K562 (cell line): Measurements from ENCODE around the gene CLEC4A. TPM values are rescaled to one million over a fixed set of nuclear protein-coding genes. Genes with fewer than 3 reads are reported as not detected.

Experiments
- ATAC-seq: fragments of 200-7000 bp; cut with Tn5 transposase; 3 replicates; pipeline ENCODE4 v1.9.1; 2020; ENCODE audit warnings: moderate library complexity
- BruUV-seq: library from RNA; stranded (reverse); fragments of 400-500 nt; replicated peaks from 2 replicates; lab custom pipeline; 2021; lab: Mats Ljungman, UMichigan
- CTCF ChIA-PET: fragments of 300-600 bp; formaldehyde crosslinking; extraction: SDS; loops from one replicate; lab custom pipeline; 2021; ENCODE audit warnings: low intra/inter-chr PET ratio; lab: Yijun Ruan, JAX
- POLR2A ChIA-PET: fragments of 300-600, 350-650 bp; sonication (Branson Sonifier 250); formaldehyde crosslinking; extraction: SDS; loops from one replicate; lab custom pipeline; 2021; ENCODE audit warnings: antibody characterized with exemption, inconsistent platforms; lab: Yijun Ruan, JAX
- DNase-seq, 4 experiments: peaks; one replicate each; pipeline versions ENCODE4 v3.0.0 to v3.0.0-alpha.2; 2011 to 2018; ENCODE audit warnings: low spot score in 3 of 4, mixed read lengths in 3 of 4; ENCODE audit errors: extremely low read depth in 1 of 4
- FAIRE-seq: peaks from 2 replicates; lab custom pipeline; 2011; peaks lifted over from hg19 to GRCh38; lab: Jason Lieb, UNC
- H2AFZ ChIP-seq: 2 replicates; pipeline ENCODE4 v1.6.0; 2011; ENCODE audit warnings: low read depth, low read length, control low read depth, inconsistent platforms
- H3K27ac ChIP-seq: fragments of 200-600 bp; 3 replicates; pipeline ENCODE4 v1.8.0; 2011; ENCODE audit warnings: low read depth, mild to moderate bottlenecking, control low read depth, inconsistent platforms, low read length, moderate library complexity, mixed read lengths; ENCODE audit errors: extremely low read depth
- H3K27me3 ChIP-seq, 2 experiments: fragments of 300-600 bp in 1 of 2; 2 replicates in 1 of 2; 3 replicates in 1 of 2; pipeline versions ENCODE4 v1.6.0 to v1.8.0; 2011; ENCODE audit warnings: inconsistent platforms in 2 of 2, low read length in 2 of 2, mild to moderate bottlenecking in 1 of 2, mixed read lengths in 1 of 2, moderate library complexity in 1 of 2; ENCODE audit not compliant: control insufficient read depth in 2 of 2, insufficient read depth in 2 of 2
- H3K36me3 ChIP-seq: fragments of 300-600 bp; 3 replicates; pipeline ENCODE4 v1.8.0; 2011; ENCODE audit warnings: mild to moderate bottlenecking, low read length, inconsistent platforms; ENCODE audit not compliant: control insufficient read depth, insufficient read depth
- H3K4me1 ChIP-seq, 2 experiments: fragments of 200-600 bp in 1 of 2; replicated peaks in 1 of 2; 2 replicates in 1 of 2; 3 replicates in 1 of 2; pipeline versions ENCODE4 v1.5.1 to v1.8.0; 2011; ENCODE audit warnings: inconsistent platforms in 2 of 2, low read length in 2 of 2, mild to moderate bottlenecking in 1 of 2, mixed read lengths in 1 of 2, moderate library complexity in 1 of 2; ENCODE audit not compliant: control insufficient read depth in 2 of 2, insufficient read depth in 2 of 2
- H3K4me2 ChIP-seq: 2 replicates; pipeline ENCODE4 v1.6.1; 2011; ENCODE audit warnings: low read length, control low read depth, inconsistent platforms, mixed read lengths; ENCODE audit not compliant: insufficient read depth
- H3K4me3 ChIP-seq: fragments of 200-600 bp; sonication (generic), shearing (Covaris generic); 2 replicates; pipeline ENCODE4 v1.5.1; 2016; ENCODE audit warnings: control low read depth, inconsistent platforms
- H3K79me2 ChIP-seq: fragments of 200-600 bp; 3 replicates; pipeline ENCODE4 v1.8.0; 2011; ENCODE audit warnings: low read length, inconsistent platforms; ENCODE audit not compliant: control insufficient read depth, insufficient read depth
- H3K9ac ChIP-seq, 2 experiments: 2 replicates each; pipeline versions ENCODE4 v1.6.0 to v1.6.1; 2011; ENCODE audit warnings: low read depth in 2 of 2, low read length in 2 of 2, control low read depth in 1 of 2, inconsistent platforms in 1 of 2, mild to moderate bottlenecking in 1 of 2, mixed read lengths in 1 of 2; ENCODE audit not compliant: insufficient read depth in 1 of 2
- H3K9me1 ChIP-seq: one replicate; pipeline ENCODE4 v1.6.0; 2011; ENCODE audit warnings: inconsistent platforms, mild to moderate bottlenecking, low read length, moderate library complexity; ENCODE audit not compliant: control insufficient read depth, insufficient read depth
- H3K9me3 ChIP-seq: replicated peaks from 2 replicates; pipeline ENCODE4 v1.5.1; 2011; ENCODE audit warnings: low read depth, low read length, inconsistent platforms; ENCODE audit not compliant: control insufficient read depth, insufficient read depth
- H4K20me1 ChIP-seq: replicated peaks from 2 replicates; pipeline ENCODE4 v1.6.1; 2011; ENCODE audit warnings: low read length, inconsistent platforms, mixed read lengths; ENCODE audit not compliant: control insufficient read depth, insufficient read depth
- GATAD2B ChIP-seq: fragments of 450-650 bp; IDR thresholded peaks from 2 replicates; pipeline ENCODE4 v1.6.1; 2017; ENCODE audit warnings: mild to moderate bottlenecking, borderline replicate concordance
- MEF2D ChIP-seq: conservative IDR thresholded peaks from 2 replicates; pipeline ENCODE4 v1.6.1; 2016; ENCODE audit warnings: low read depth, missing genetic modification characterization, missing compliant biosample characterization
- PCBP2 ChIP-seq: fragments of 200-400 bp; formaldehyde crosslinking; IDR thresholded peaks from 2 replicates; pipeline ENCODE4 v1.6.1; 2018; ENCODE audit warnings: low read length, low read depth, mild to moderate bottlenecking, moderate library complexity; ENCODE audit not compliant: poor library complexity, severe bottlenecking
- PHTF2 ChIP-seq: fragments of 250-450 bp; sonication (Bioruptor Pico); IDR thresholded peaks from 2 replicates; pipeline ENCODE4 v1.5.0; 2021; ENCODE audit warnings: mild to moderate bottlenecking
- POLR3G ChIP-seq: IDR thresholded peaks from 2 replicates; pipeline ENCODE4 v1.6.1; 2011; ENCODE audit not compliant: insufficient read length, insufficient replicate concordance; ENCODE audit errors: extremely low read depth
- TRIM28 ChIP-seq: fragments of 450-650 bp; IDR thresholded peaks from 2 replicates; pipeline ENCODE4 v1.6.1; 2017
- ZNF79 ChIP-seq: fragments of 250-450 bp; sonication (Bioruptor Pico); IDR thresholded peaks from 2 replicates; pipeline ENCODE4 v1.4.0; 2020; ENCODE audit warnings: low read depth, mild to moderate bottlenecking, moderate library complexity
- WGBS: fragments of 100-300 bp; shearing (Covaris generic); methylation state at CpG from one replicate; pipeline ENCODE4 v1.1.6; 2016; ENCODE audit warnings: low coverage, mixed read lengths; ENCODE audit not compliant: insufficient coverage; ENCODE audit errors: missing lambda C conversion rate; 5-methylcytosine and 5-hydroxymethylcytosine counted together
- in situ Hi-C: fragments of 300-500 bp; cut with MboI; formaldehyde crosslinking; loops from 4 replicates; pipeline ENCODE4 v1.15.0; 2018; ENCODE audit warnings: inconsistent platforms, mixed read lengths
- intact Hi-C: fragments of 100-400 bp; cut with micrococcal nuclease; formaldehyde crosslinking; loops from 2 replicates; pipeline ENCODE4 v1.14.2; 2022
- polyA plus RNA-seq, 8 experiments: library from polyadenylated mRNA; depleted of rRNA in 4 of 8; stranded (reverse) in 5 of 8; unstranded in 3 of 8; fragments of >200 nt; fragmentation: Nextera tagmentation in 2 of 8; fragmentation: Illumina TruSeq in 1 of 8; extraction: Ambion mirVana in 2 of 8; extraction: Trizol in 1 of 8; gene quantifications; 2 replicates each; pipeline versions ENCODE4 v1.2.1 to v1.2.3, GENCODE V29; 2011 to 2014; ENCODE audit warnings: inconsistent platforms in 1 of 8, missing spikeins in 1 of 8
- total RNA-seq, 7 experiments: library from RNA; depleted of rRNA in 6 of 7; stranded (reverse); fragments of >200 nt in 6 of 7; fragmentation: Illumina TruSeq in 2 of 7; extraction: Trizol in 2 of 7; gene quantifications; 2 replicates each; pipeline versions ENCODE4 v1.2.1 to v1.2.3, GENCODE V29; 2011 to 2021; ENCODE audit warnings: low replicate concordance in 1 of 7
- TF ChIP-seq, protein P1 (sequence below): sonication (generic); formaldehyde crosslinking; IDR thresholded peaks from 2 replicates; pipeline ENCODE4 v1.8.0; 2023; ENCODE audit warnings: missing genetic modification reagents, mild to moderate bottlenecking, borderline replicate concordance

CLEC4A gene
- total and polyA plus RNA-seq, 9 of the 15 experiments (the other 6 are each of a cell fraction or from before 2014, with no cell fraction given) = 0.06 to 0.27 (median 0.18) TPM; not detected in 5

DNA sequence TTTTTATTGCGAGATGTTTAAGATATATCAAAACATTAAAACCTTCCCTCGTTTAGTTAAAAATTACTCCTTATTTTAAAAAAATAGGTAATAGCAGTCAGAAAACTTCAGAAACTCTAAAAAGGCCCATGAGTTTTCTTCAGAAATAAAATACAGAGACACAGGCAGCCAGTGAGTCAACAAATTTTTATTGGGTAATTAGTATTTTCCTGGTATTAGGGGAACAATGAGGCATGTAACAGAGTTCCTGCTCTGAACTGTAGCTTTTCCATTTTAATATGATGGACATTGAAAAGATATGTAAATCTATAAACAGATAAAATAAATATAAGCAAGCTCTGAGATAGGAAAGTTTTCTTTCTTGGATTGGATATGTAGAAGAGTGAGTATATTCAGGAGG is 33.0 kb downstream of the CLEC4A start:
- H3K9ac ChIP-seq = no peak overlapping the region
- no peaks in the 10 kb centered on the region for H3K27me3 ChIP-seq
- POLR2A ChIA-PET = no interaction called here
- H4K20me1 ChIP-seq = no peaks in the 10 kb centered on the region
- DNase-seq = no peak
- H3K79me2 ChIP-seq = no peaks in the 10 kb centered on the region
- in situ Hi-C loops (no loop called here), intact Hi-C loops (no loop called here)
- ATAC-seq = no peak
- peak overlapping the region; percentile 75 for H2AFZ ChIP-seq
- H3K36me3 ChIP-seq = no peaks in the 10 kb centered on the region
- H3K4me2 ChIP-seq = peak overlapping the region; percentile 30; the same call in 1 of the 2 replicates
- H3K27ac ChIP-seq = peak overlapping the region; percentile 60; the same call in 1 of the 3 replicates
- H3K9me3 ChIP-seq = no peaks in the 10 kb centered on the region
- WGBS = 30% methylated on average over 2 of the region's 2 CpGs
- BruUV-seq = no TSS peak
- FAIRE-seq = no peak
- H3K9me1 ChIP-seq = no peaks in the 10 kb centered on the region
- no peak for TF ChIP-seq ZNF79 (CRISPR knock-in tag)
- TF ChIP-seq MEF2D (tag) = no peak
- TF ChIP-seq GATAD2B = no peak
- no peak for TF ChIP-seq TRIM28
- no peak for TF ChIP-seq PCBP2
- TF ChIP-seq PHTF2 (CRISPR knock-in tag) = no peak
- TF ChIP-seq, protein P1, sequence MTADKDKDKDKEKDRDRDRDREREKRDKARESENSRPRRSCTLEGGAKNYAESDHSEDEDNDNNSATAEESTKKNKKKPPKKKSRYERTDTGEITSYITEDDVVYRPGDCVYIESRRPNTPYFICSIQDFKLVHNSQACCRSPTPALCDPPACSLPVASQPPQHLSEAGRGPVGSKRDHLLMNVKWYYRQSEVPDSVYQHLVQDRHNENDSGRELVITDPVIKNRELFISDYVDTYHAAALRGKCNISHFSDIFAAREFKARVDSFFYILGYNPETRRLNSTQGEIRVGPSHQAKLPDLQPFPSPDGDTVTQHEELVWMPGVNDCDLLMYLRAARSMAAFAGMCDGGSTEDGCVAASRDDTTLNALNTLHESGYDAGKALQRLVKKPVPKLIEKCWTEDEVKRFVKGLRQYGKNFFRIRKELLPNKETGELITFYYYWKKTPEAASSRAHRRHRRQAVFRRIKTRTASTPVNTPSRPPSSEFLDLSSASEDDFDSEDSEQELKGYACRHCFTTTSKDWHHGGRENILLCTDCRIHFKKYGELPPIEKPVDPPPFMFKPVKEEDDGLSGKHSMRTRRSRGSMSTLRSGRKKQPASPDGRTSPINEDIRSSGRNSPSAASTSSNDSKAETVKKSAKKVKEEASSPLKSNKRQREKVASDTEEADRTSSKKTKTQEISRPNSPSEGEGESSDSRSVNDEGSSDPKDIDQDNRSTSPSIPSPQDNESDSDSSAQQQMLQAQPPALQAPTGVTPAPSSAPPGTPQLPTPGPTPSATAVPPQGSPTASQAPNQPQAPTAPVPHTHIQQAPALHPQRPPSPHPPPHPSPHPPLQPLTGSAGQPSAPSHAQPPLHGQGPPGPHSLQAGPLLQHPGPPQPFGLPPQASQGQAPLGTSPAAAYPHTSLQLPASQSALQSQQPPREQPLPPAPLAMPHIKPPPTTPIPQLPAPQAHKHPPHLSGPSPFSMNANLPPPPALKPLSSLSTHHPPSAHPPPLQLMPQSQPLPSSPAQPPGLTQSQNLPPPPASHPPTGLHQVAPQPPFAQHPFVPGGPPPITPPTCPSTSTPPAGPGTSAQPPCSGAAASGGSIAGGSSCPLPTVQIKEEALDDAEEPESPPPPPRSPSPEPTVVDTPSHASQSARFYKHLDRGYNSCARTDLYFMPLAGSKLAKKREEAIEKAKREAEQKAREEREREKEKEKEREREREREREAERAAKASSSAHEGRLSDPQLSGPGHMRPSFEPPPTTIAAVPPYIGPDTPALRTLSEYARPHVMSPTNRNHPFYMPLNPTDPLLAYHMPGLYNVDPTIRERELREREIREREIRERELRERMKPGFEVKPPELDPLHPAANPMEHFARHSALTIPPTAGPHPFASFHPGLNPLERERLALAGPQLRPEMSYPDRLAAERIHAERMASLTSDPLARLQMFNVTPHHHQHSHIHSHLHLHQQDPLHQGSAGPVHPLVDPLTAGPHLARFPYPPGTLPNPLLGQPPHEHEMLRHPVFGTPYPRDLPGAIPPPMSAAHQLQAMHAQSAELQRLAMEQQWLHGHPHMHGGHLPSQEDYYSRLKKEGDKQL (CRISPR knock-in tag) = no peak
- TF ChIP-seq POLR3G = no peak
- CTCF ChIA-PET = no interaction called here
- H3K4me1 ChIP-seq = peaks cover 0 to 6% of the 10 kb centered on the region in 2 experiments; a peak in 2 of 5 replicates
- H3K4me3 ChIP-seq = no peak overlapping the region
